Esophagus squamous epithelium (tissue), 4 donors: ENCODE data around the gene BAHCC1.

Experiments used
- CTCF ChIP-seq, 6 experiments: fragments of 450-650 bp in 4 of 6; fragments of 200-600 bp in 2 of 6; sonication (generic) in 2 of 6; IDR thresholded peaks; one replicate each; pipeline ENCODE4 v1.5.1; 2016 to 2019; ENCODE audit warnings: antibody characterized with exemption in 6 of 6, mild to moderate bottlenecking in 4 of 6, moderate library complexity in 4 of 6
- POLR2A ChIP-seq, 4 donors: fragments of 450-650 bp; IDR thresholded peaks; one replicate each; pipeline ENCODE4 v1.6.1; 2017; ENCODE audit warnings: antibody characterized with exemption in 4 of 4, mild to moderate bottlenecking in 4 of 4, moderate library complexity in 3 of 4

GRCh38 chr17:81359218-81359617, 36.0 kb upstream of the BAHCC1 start:
- TF ChIP-seq CTCF (IDR thresholded peaks at IDR 0.05) = no peak
- TF ChIP-seq POLR2A (IDR thresholded peaks at IDR 0.05) = no peak
